Osteoblast (primary cell): ENCODE results near the gene IQGAP3. TPM values are rescaled to one million over a fixed set of nuclear protein-coding genes. Genes with fewer than 3 reads are reported as not detected.

ENCODE experiments used
- DNase-seq: peaks from one replicate; pipeline ENCODE4 v3.0.0; 2011; ENCODE audit warnings: low spot score, mixed read lengths; ENCODE audit not compliant: insufficient read length; ENCODE audit errors: missing footprints
- H2AFZ ChIP-seq: 2 replicates; pipeline ENCODE4 v1.6.0; 2011; ENCODE audit warnings: mild to moderate bottlenecking, low read length
- H3K27ac ChIP-seq: 2 replicates; pipeline ENCODE4 v1.5.1; 2011; ENCODE audit warnings: mild to moderate bottlenecking, low read depth, low read length, moderate library complexity
- H3K27me3 ChIP-seq: 2 replicates; pipeline ENCODE4 v1.6.0; 2012; ENCODE audit warnings: mild to moderate bottlenecking, control low read depth, inconsistent platforms, low read length, moderate library complexity; ENCODE audit not compliant: insufficient read depth
- H3K36me3 ChIP-seq: 2 replicates; pipeline ENCODE4 v1.5.1; 2011; ENCODE audit warnings: mild to moderate bottlenecking, low read length, control low read depth, moderate library complexity; ENCODE audit not compliant: insufficient read depth
- H3K4me1 ChIP-seq: 2 replicates; pipeline ENCODE4 v1.5.1; 2011; ENCODE audit warnings: mild to moderate bottlenecking, low read length, control low read depth, moderate library complexity; ENCODE audit not compliant: insufficient read depth
- H3K4me2 ChIP-seq: 2 replicates; pipeline ENCODE4 v1.6.0; 2011; ENCODE audit warnings: mild to moderate bottlenecking, low read length; ENCODE audit not compliant: insufficient read depth
- H3K4me3 ChIP-seq: fragments of 200-600 bp; sonication (generic); 3 replicates; pipeline ENCODE4 v1.5.1; 2012; ENCODE audit warnings: mild to moderate bottlenecking, low read length, inconsistent platforms; ENCODE audit not compliant: insufficient read depth
- H3K79me2 ChIP-seq: 2 replicates; pipeline ENCODE4 v1.6.0; 2012; ENCODE audit warnings: mild to moderate bottlenecking, low read length, control low read depth, inconsistent platforms; ENCODE audit not compliant: insufficient read depth
- H3K9me3 ChIP-seq: 2 replicates; pipeline ENCODE4 v1.5.1; 2011; ENCODE audit warnings: low read depth, low read length, control low read depth
- H4K20me1 ChIP-seq: 2 replicates; pipeline ENCODE4 v1.6.0; 2012; ENCODE audit warnings: mild to moderate bottlenecking, low read length, control low read depth; ENCODE audit not compliant: insufficient read depth
- CTCF ChIP-seq: IDR thresholded peaks from 2 replicates; pipeline ENCODE4 v1.5.1; 2011; ENCODE audit warnings: mild to moderate bottlenecking, low read depth, low read length, moderate library complexity; ENCODE audit errors: extremely low read depth
- total RNA-seq: library from RNA; depleted of rRNA; stranded (reverse); fragments of >200 nt; gene quantifications from 2 replicates; pipeline ENCODE4 v1.2.3, GENCODE V29; 2012

Gene IQGAP3
- total RNA-seq, 1 donor, result 2.9 TPM

GRCh38 chr1:156492591-156493080, 79.7 kb downstream of the IQGAP3 start:
- no peaks in the 10 kb centered on the region for H3K27me3 ChIP-seq
- no peak overlapping the region for H3K4me3 ChIP-seq
- peak overlapping the region; percentile 39 for H3K27ac ChIP-seq

GRCh38 chr1:156492013-156492590, 80.3 kb downstream of the IQGAP3 start:
- no peak for DNase-seq
- Histone ChIP-seq H3K79me2 (peaks cover 100% of the 10 kb centered on the region), H3K27me3 (no peaks in the 10 kb centered on the region), H3K4me3 (no peak overlapping the region), H4K20me1 (peaks cover 100% of the 10 kb centered on the region), H3K9me3 (no peaks in the 10 kb centered on the region), H3K4me2 (no peak overlapping the region), H3K4me1 (peaks cover 70% of the 10 kb centered on the region), H3K27ac (no peak overlapping the region), H3K36me3 (peaks cover 6% of the 10 kb centered on the region), H2AFZ (no peak overlapping the region)
- no peak for TF ChIP-seq CTCF

More at GRCh38 chr1:156492591-156493080, 79.7 kb downstream of the IQGAP3 start:
- H3K9me3 ChIP-seq, result no peaks in the 10 kb centered on the region
- peaks cover 6% of the 10 kb centered on the region for H3K36me3 ChIP-seq
- no peak for TF ChIP-seq CTCF
- H3K4me1 ChIP-seq, result peaks cover 75% of the 10 kb centered on the region
- H4K20me1 ChIP-seq, result peaks cover 100% of the 10 kb centered on the region
- peak overlapping the region; percentile 19 for H3K4me2 ChIP-seq
- peaks cover 100% of the 10 kb centered on the region for H3K79me2 ChIP-seq
- no peak overlapping the region for H2AFZ ChIP-seq
- peak; percentile 65 for DNase-seq

- Histone ChIP-seq H3K4me1 (peaks cover 62% of the 10 kb centered on the region), H3K36me3 (peaks cover 6% of the 10 kb centered on the region), H3K9me3 (no peaks in the 10 kb centered on the region), H3K27me3 (no peaks in the 10 kb centered on the region), H3K27ac (peak overlapping the region; percentile 75), H3K79me2 (peaks cover 100% of the 10 kb centered on the region), H2AFZ (no peak overlapping the region), H3K4me3 (no peak overlapping the region), H4K20me1 (peaks cover 100% of the 10 kb centered on the region), H3K4me2 (peak overlapping the region; percentile 55)
- DNase-seq, result peak; percentile 77
- TF ChIP-seq CTCF, result no peak
Measured at GRCh38 chr1:156491151-156491949, 81.0 kb downstream of the IQGAP3 start.
